ENCODE measurements around the gene CFAP46.
"Not testable (repeated sequence)": the region's sequence is repeated elsewhere in the genome, so short reads cannot be mapped to it uniquely, and the experiment has no call there.

Gene CFAP46

DNA sequence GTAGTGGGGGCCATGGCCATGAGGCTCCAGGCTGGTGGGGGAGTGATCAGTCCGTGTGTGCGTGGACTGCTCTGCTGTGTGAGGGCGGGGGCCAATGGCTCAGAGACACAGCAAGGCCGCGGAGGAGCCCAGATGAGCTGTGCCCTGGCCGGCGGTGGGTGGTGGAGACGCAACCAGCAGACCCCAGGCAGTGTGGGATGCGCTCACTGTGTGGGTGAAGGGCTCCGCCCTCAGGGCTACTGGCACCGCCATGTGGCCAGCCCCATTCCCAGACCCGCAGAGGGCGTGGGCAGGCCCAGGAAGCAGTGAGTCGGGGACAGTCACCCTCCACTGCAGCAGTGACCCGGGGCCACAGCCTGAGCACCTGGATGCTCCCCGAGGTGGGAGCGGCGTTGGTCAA, 165.5 kb downstream of the CFAP46 start:
- DNase-seq (ENCODE audit: low spot score), result no peak

GRCh38 chr10:132776186-132776585, 166.2 kb downstream of the CFAP46 start:
- no peak for DNase-seq (ENCODE audit: low spot score)

GRCh38 chr10:132774902-132775863, 167.2 kb downstream of the CFAP46 start:
- no peak for DNase-seq (ENCODE audit: low spot score)

- no peak for DNase-seq (ENCODE audit: low spot score)
Measured at GRCh38 chr10:132774181-132774901, 168.0 kb downstream of the CFAP46 start.

GRCh38 chr10:132772816-132773215, 169.6 kb downstream of the CFAP46 start:
- not testable (repeated sequence) for DNase-seq (ENCODE audit: low spot score)

GRCh38 chr10:132770061-132771021, 172.0 kb downstream of the CFAP46 start:
- no peak for DNase-seq (ENCODE audit: low spot score)

DNA sequence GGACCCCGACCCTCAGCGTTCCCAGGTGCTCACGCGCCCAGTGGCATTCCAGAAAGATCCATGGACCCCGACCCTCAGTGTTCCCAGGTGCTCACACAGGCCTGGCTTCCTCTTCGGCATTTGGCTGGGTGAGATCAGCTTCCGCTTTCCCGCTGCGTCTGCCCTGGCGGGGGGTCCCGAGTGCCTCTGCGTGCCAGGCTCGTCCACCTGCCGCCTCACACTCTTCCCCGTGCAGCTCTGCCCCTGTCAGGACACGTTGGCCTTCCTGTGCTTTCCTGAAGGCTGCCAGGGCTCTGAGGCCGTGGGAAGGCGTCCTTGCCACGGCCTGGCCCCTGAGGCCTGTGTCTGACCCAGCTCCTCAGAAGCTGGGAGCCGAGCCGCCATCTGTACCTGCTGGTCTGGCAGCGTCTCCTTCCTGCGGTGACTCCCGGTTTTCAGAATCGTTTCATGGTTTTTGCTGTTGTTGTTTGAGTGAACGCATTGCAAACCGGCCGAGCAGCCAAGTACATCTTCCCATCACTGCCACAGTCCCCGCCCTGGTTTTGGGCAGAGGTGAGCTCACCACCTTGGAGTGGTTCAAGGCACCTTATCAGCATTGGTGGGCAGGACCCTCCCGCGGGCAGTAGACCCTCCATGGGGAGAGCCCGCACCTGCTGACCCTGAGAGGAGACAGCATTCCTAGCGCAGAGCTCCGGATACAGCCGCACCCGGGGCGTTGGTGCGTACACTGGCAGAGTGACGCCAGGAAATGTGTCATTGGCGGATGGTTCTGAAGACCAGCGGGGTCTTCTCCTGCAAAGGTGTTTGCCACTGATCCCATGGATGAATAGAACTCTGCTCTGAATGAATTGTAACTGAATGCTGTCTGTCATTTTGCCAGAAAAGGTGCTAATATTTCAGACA, 173.8 kb downstream of the CFAP46 start:
- DNase-seq (ENCODE audit: low spot score), result no peak

DNA sequence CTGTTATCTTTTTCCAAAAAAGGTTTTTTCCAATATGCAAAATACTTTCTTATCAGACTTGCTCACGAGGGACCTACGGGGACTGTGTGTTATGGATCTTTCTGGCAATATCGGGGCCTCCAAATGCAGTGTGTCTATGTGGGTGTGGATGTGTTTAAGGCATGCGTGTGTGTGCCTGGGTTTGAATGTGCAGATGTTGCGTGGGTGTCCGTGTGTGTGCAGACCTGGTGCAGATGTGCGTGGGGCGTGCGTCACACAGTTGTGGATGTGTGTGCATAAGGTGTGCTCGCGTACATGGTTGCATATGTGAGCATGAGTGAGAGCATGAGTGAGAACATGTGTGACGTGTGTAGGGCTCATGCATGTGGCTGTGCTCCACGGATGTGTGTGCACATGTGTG, 176.1 kb downstream of the CFAP46 start:
- no peak for DNase-seq (ENCODE audit: low spot score)

GRCh38 chr10:132765435-132765834, 176.9 kb downstream of the CFAP46 start:
- DNase-seq (ENCODE audit: low spot score), result no peak

DNA sequence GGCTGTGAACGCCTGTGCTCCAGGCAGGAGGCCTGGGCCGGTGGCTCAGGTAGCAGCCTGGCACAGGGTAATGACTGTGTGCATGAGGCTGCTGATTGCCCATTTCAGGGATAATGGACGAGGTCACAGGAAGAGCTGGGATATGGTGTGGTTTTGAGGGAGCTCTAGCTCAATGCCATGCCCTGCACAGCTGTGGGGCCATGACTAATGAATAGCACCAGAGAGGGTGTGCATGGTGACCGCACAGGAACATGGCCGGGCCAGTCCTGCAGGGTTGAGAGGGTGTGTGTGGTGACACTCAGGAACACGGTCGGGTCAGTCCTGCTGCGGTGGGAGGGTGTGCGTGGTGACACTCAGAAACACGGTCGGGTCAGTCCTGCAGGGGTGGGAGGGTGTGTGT, 178.3 kb downstream of the CFAP46 start:
- DNase-seq (ENCODE audit: low spot score), result no peak

GRCh38 chr10:132763545-132763944, 178.8 kb downstream of the CFAP46 start:
- no peak for DNase-seq (ENCODE audit: low spot score)

DNA sequence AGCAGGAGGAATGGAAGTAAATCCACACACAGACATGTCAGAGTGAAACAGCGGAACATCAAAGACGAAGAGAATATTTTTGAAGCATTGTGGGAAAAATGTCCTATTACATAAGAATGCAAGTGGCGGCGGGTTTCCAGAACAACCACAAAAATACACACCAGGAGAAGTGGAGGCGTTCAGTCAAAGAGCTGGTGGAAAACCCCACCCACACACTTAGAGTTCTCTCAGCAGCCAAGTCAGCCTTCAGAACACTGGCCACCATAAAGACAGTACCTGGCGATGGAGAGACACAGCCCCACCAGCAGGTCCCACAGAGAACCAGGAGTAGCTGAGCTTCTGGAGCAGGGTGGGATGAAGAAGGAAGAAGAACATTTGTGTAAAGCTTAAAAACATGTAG, 180.1 kb downstream of the CFAP46 start:
- no peak for DNase-seq (ENCODE audit: low spot score)

DNA sequence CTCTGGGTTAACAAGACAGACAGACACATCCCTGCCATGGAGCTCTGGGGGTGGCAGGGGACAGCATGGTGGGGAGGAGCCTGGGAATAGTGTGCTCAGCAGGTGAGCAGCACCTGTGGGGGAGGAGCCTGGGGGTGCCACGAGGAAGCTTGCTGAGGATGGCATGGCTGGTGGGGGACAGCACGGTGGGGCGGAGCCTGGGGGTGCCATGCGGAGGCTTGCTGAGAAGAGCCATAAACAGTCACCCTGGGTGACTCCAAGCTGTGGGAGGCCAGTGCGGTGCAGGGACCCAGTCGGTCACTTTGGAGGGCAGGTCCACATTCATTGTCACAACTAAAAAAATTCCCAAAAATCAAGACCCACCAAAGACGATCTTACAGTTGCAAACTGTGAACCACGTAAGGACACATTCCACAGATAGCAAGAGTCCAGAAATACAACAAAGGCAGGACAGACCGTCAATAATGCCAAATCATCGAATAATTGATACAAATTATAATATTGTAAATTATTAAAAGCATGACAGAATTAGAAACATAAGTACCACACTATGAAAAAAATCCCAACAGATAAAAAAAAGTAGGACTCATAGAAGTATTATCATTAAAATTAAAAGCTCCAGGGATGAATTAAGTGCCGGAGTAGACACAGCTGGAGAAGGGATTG, 180.8 kb downstream of the CFAP46 start:
- no peak for DNase-seq (ENCODE audit: low spot score)

- no peak for DNase-seq (ENCODE audit: low spot score)
Measured at GRCh38 chr10:132758865-132759264, 183.5 kb downstream of the CFAP46 start.

Data from SK-N-DZ (cell line).